H1 (cell line): ENCODE results near the gene KCNC4. TPM values are rescaled to one million over a fixed set of nuclear protein-coding genes. Genes with fewer than 3 reads are reported as not detected.

Experiments used
- BRCA1 ChIP-seq: IDR thresholded peaks from 2 replicates; pipeline ENCODE4 v1.6.1; 2012; ENCODE audit warnings: low read depth, low read length, improper control_type of control experiment
- GTF2F1 ChIP-seq: IDR thresholded peaks from 2 replicates; pipeline ENCODE4 v1.6.1; 2012; ENCODE audit warnings: low read depth, low read length, improper control_type of control experiment, borderline replicate concordance
- RAD21 ChIP-seq, 2 experiments: IDR thresholded peaks in 1 of 2; conservative IDR thresholded peaks in 1 of 2; 2 replicates each; pipeline ENCODE4 v1.6.1; 2011; ENCODE audit warnings: low read depth in 2 of 2, low read length in 2 of 2, improper control_type of control experiment in 1 of 2, inconsistent platforms in 1 of 2, mild to moderate bottlenecking in 1 of 2, moderate library complexity in 1 of 2
- SIRT6 ChIP-seq: IDR thresholded peaks from one replicate; pipeline ENCODE4 v1.7.1; 2012; ENCODE audit warnings: low read length, inconsistent platforms
- SP4 ChIP-seq: IDR thresholded peaks from 2 replicates; pipeline ENCODE4 v1.6.1; 2012; ENCODE audit warnings: low read length, inconsistent platforms
- TAF1 ChIP-seq: IDR thresholded peaks from 2 replicates; pipeline ENCODE4 v1.6.1; 2011; ENCODE audit warnings: mild to moderate bottlenecking, low read depth, low read length
- polyA plus RNA-seq, 7 experiments: library from polyadenylated mRNA; depleted of rRNA in 3 of 7; stranded (reverse) in 5 of 7; unstranded in 2 of 7; fragments of >200 nt in 5 of 7; fragments of 200-250 nt in 2 of 7; gene quantifications; 1 replicate in 5 of 7; 2 replicates in 1 of 7; 4 replicates in 1 of 7; pipeline versions ENCODE4 v1.2.1 to v1.2.3, GENCODE V29; 2011 to 2013; ENCODE audit warnings: missing spikeins in 2 of 7, mixed read lengths in 2 of 7
- total RNA-seq: library from RNA; stranded (reverse); fragmentation: NEBNext Ultra II Directional; extraction: Animal tissue kit (Norgen Biotek cat#: 25700); gene quantifications from 2 replicates; pipeline ENCODE4 v1.2.1, GENCODE V29; 2021

KCNC4 gene
- total and polyA plus RNA-seq, 2 of the 8 experiments (the other 6 are each of a cell fraction or from before 2014, with no cell fraction given): 8.1 to 11.2 TPM

DNA sequence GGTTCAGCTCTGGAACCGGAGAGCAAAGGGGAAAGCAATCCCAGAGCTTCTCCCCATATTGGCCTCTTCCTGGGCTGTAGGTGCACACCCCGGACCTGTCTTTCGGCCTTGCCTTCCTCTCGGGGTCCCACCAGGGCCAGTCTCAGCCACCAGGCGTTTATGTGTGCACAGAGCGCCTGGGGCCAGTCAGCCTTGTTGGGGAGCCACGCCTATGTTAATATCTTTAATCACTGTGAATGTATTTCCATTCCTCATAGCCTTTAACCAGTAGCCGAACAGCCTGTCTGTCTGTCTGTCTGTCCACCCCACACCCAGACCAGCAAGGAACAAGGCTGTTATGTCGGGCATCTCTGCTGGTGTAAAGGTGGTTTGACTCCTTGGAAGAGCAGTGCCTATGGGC, 18.8 kb downstream of the KCNC4 start (continued):
- TF ChIP-seq RAD21 (IDR thresholded peaks at IDR 0.05 in 1 of 2, conservative IDR thresholded peaks at IDR 0.05 in 1 of 2; ENCODE audit: low read depth in 2 of 2, low read length in 2 of 2) (no peak), SP4 (no peak), TAF1 (no peak), BRCA1 (no peak), SIRT6 (no peak), GTF2F1 (no peak)
